ENCODE data around the gene INF2. TPM values are rescaled to one million over a fixed set of nuclear protein-coding genes. Genes with fewer than 3 reads are reported as not detected.

The INF2 gene
- total RNA-seq, 3 donors from 2014 or later, result 31.0 to 70.9 (median 51.5) TPM

GRCh38 chr14:104767634-104767918, 78.2 kb downstream of the INF2 start:
- intact Hi-C loops (cut with DNase I; ENCODE audit: low total_unique reads), result no loop called here
- H3K27ac ChIP-seq, result no peak overlapping the region
- no peak for TF ChIP-seq CTCF (IDR thresholded peaks at IDR 0.05)
- TF ChIP-seq POLR2AphosphoS5 (IDR thresholded peaks at IDR 0.05), result no peak
- no peak for TF ChIP-seq POLR2A (IDR thresholded peaks at IDR 0.05)

GRCh38 chr14:104768437-104769323, 79.3 kb downstream of the INF2 start:
- intact Hi-C loops (cut with DNase I; ENCODE audit: low total_unique reads), result no loop called here
- Histone ChIP-seq H3K4me1 (peaks cover 0 to 5% of the 10 kb centered on the region in 2 donors), H3K27me3 (no peaks in the 10 kb centered on the region), H3K4me3 (no peak overlapping the region), H3K27ac (peak overlapping the region; percentile 51 to 59), H3K36me3 (no peaks in the 10 kb centered on the region), H3K9me3 (no peaks in the 10 kb centered on the region)
- DNase-seq (ENCODE audit: low spot score in 2 of 2), result peak; percentile 80 to 95
- TF ChIP-seq POLR2A (IDR thresholded peaks at IDR 0.05) (no peak), POLR2AphosphoS5 (IDR thresholded peaks at IDR 0.05) (peak in 1 of 3 donors; percentile 30), CTCF (IDR thresholded peaks at IDR 0.05) (peak in 2 of 3 donors; percentile 76 to 90)

More at GRCh38 chr14:104767634-104767918, 78.2 kb downstream of the INF2 start:
- Histone ChIP-seq H3K9me3 (no peaks in the 10 kb centered on the region), H3K36me3 (no peaks in the 10 kb centered on the region), H3K4me1 (peaks cover 0 to 5% of the 10 kb centered on the region in 2 donors), H3K4me3 (no peak overlapping the region), H3K27me3 (no peaks in the 10 kb centered on the region)
- DNase-seq (ENCODE audit: low spot score in 2 of 2), result no peak

GRCh38 chr14:104769324-104770071, 80.1 kb downstream of the INF2 start:
- no peaks in the 10 kb centered on the region for H3K36me3 ChIP-seq
- TF ChIP-seq POLR2A (IDR thresholded peaks at IDR 0.05) (no peak), CTCF (IDR thresholded peaks at IDR 0.05) (no peak), POLR2AphosphoS5 (IDR thresholded peaks at IDR 0.05) (no peak)

GRCh38 chr14:104770072-104770579, 80.7 kb downstream of the INF2 start:
- H3K36me3 ChIP-seq, result no peaks in the 10 kb centered on the region
- intact Hi-C loops (cut with DNase I; ENCODE audit: low total_unique reads), result loop anchor here (2.0 kb wide), 1 partner anchor 55 kb away; no protein-coding TSS in a partner anchor
- H3K27ac ChIP-seq, result peak overlapping the region in 1 of 2 donors; percentile 7
- no peak for DNase-seq (ENCODE audit: low spot score in 2 of 2)
- H3K27me3 ChIP-seq, result no peaks in the 10 kb centered on the region
- no peak overlapping the region for H3K4me3 ChIP-seq
- TF ChIP-seq POLR2A (IDR thresholded peaks at IDR 0.05), result no peak
- TF ChIP-seq CTCF (IDR thresholded peaks at IDR 0.05), result no peak
- TF ChIP-seq POLR2AphosphoS5 (IDR thresholded peaks at IDR 0.05), result no peak
- H3K9me3 ChIP-seq, result no peaks in the 10 kb centered on the region
- peaks cover 0 to 5% of the 10 kb centered on the region in 2 donors for H3K4me1 ChIP-seq

More at GRCh38 chr14:104769324-104770071, 80.1 kb downstream of the INF2 start:
- H3K27ac ChIP-seq, result peak overlapping the region in 1 of 2 donors; percentile 25
- intact Hi-C loops (cut with DNase I; ENCODE audit: low total_unique reads), result loop anchor here (2.0 kb wide), 1 partner anchor 55 kb away; no protein-coding TSS in a partner anchor
- H3K27me3 ChIP-seq, result no peaks in the 10 kb centered on the region
- H3K9me3 ChIP-seq, result no peaks in the 10 kb centered on the region
- DNase-seq (ENCODE audit: low spot score in 2 of 2), result no peak
- no peak overlapping the region for H3K4me3 ChIP-seq
- H3K4me1 ChIP-seq, result peaks cover 0 to 5% of the 10 kb centered on the region in 2 donors
